Type B pancreatic cell (in vitro differentiated cells): ENCODE results near the gene SMO. TPM values are rescaled to one million over a fixed set of nuclear protein-coding genes. Genes with fewer than 3 reads are reported as not detected.

Source experiments
- DNase-seq: peaks from one replicate; pipeline ENCODE4 v3.0.0; 2021; ENCODE audit warnings: mixed read lengths; ENCODE audit not compliant: unreplicated experiment; ENCODE audit errors: extremely low spot score
- H3K27ac Mint-ChIP-seq: 2 replicates; pipeline ENCODE4 v1.8.0; 2021; ENCODE audit warnings: mild to moderate bottlenecking, mixed read lengths
- H3K27me3 Mint-ChIP-seq: 2 replicates; pipeline ENCODE4 v1.8.0; 2021; ENCODE audit warnings: mixed read lengths
- H3K36me3 Mint-ChIP-seq: 2 replicates; pipeline ENCODE4 v1.8.0; 2021; ENCODE audit warnings: mixed read lengths
- H3K4me1 Mint-ChIP-seq: one replicate; pipeline ENCODE4 v1.8.0; 2021; ENCODE audit warnings: mixed read lengths; ENCODE audit not compliant: unreplicated experiment
- H3K4me3 Mint-ChIP-seq: 2 replicates; pipeline ENCODE4 v1.8.0; 2021; ENCODE audit warnings: mild to moderate bottlenecking, mixed read lengths
- H3K9me3 Mint-ChIP-seq: 2 replicates; pipeline ENCODE4 v1.8.0; 2021; ENCODE audit warnings: mixed read lengths
- CTCF ChIP-seq: fragments of 200-600 bp; sonication (generic); conservative IDR thresholded peaks from 2 replicates; pipeline ENCODE4 v1.5.0; 2021; ENCODE audit warnings: antibody characterized with exemption, mild to moderate bottlenecking
- total RNA-seq: library from RNA; stranded (reverse); gene quantifications from 2 replicates; pipeline ENCODE4 v1.2.1, GENCODE V29; 2021; ENCODE audit warnings: low replicate concordance

The SMO gene
- total RNA-seq, 1 donor from 2014 or later: 94.9 TPM

GRCh38 chr7:129209067-129209926 lies 20.9 kb downstream of the SMO start:
- TF ChIP-seq CTCF: no peak
- H3K4me1 Mint-ChIP-seq: peaks cover 5% of the 10 kb centered on the region
- H3K9me3 Mint-ChIP-seq: no peaks in the 10 kb centered on the region
- H3K27ac Mint-ChIP-seq: no peak overlapping the region
- no peak overlapping the region for H3K4me3 Mint-ChIP-seq
- no peak for DNase-seq
- H3K36me3 Mint-ChIP-seq: peaks cover 9% of the 10 kb centered on the region
- no peaks in the 10 kb centered on the region for H3K27me3 Mint-ChIP-seq

GRCh38 chr7:129210256-129210988 lies 22.0 kb downstream of the SMO start:
- DNase-seq: peak; percentile 82
- Mint-ChIP-seq H3K27ac (no peak overlapping the region), H3K9me3 (no peaks in the 10 kb centered on the region), H3K27me3 (no peaks in the 10 kb centered on the region), H3K4me1 (peaks cover 5% of the 10 kb centered on the region), H3K4me3 (no peak overlapping the region), H3K36me3 (peaks cover 9% of the 10 kb centered on the region)
- TF ChIP-seq CTCF: peak; percentile 85

- H3K9me3 Mint-ChIP-seq: no peaks in the 10 kb centered on the region
- peaks cover 9% of the 10 kb centered on the region for H3K36me3 Mint-ChIP-seq
- no peak for TF ChIP-seq CTCF
- H3K4me3 Mint-ChIP-seq: no peak overlapping the region
- H3K27me3 Mint-ChIP-seq: no peaks in the 10 kb centered on the region
- H3K27ac Mint-ChIP-seq: no peak overlapping the region
- DNase-seq: no peak
- peaks cover 5% of the 10 kb centered on the region for H3K4me1 Mint-ChIP-seq
Observed at GRCh38 chr7:129210989-129211312, 22.5 kb downstream of the SMO start.

- Mint-ChIP-seq H3K4me1 (peaks cover 5% of the 10 kb centered on the region), H3K27me3 (no peaks in the 10 kb centered on the region), H3K36me3 (peaks cover 9% of the 10 kb centered on the region), H3K27ac (no peak overlapping the region), H3K4me3 (no peak overlapping the region), H3K9me3 (no peaks in the 10 kb centered on the region)
- TF ChIP-seq CTCF: no peak
- no peak for DNase-seq
Observed at GRCh38 chr7:129212126-129212525, 23.7 kb downstream of the SMO start.

GRCh38 chr7:129212596-129212995 lies 24.2 kb downstream of the SMO start:
- DNase-seq: no peak
- peaks cover 5% of the 10 kb centered on the region for H3K4me1 Mint-ChIP-seq
- peaks cover 9% of the 10 kb centered on the region for H3K36me3 Mint-ChIP-seq
- H3K4me3 Mint-ChIP-seq: no peak overlapping the region
- no peak for TF ChIP-seq CTCF
- H3K27ac Mint-ChIP-seq: no peak overlapping the region
- no peaks in the 10 kb centered on the region for H3K27me3 Mint-ChIP-seq
- no peaks in the 10 kb centered on the region for H3K9me3 Mint-ChIP-seq
